Fibroblast of lung (primary cell): ENCODE results near the gene NPPC.
A peak's percentile ranks its signal among the peaks of the same experiment; 100 is the strongest.

Experiments used
- CTCF ChIP-seq, 2 donors: IDR thresholded peaks in 1 of 2; conservative IDR thresholded peaks in 1 of 2; 1 replicate in 1 of 2; 2 replicates in 1 of 2; pipeline ENCODE4 v1.5.1; 2011 to 2012; ENCODE audit warnings: low read length in 2 of 2, control low read depth in 1 of 2, inconsistent platforms in 1 of 2, low read depth in 1 of 2, mild to moderate bottlenecking in 1 of 2
- EZH2 ChIP-seq: IDR thresholded peaks from 2 replicates; pipeline ENCODE4 v1.5.1; 2012; ENCODE audit warnings: low read length, control low read depth, mild to moderate bottlenecking; ENCODE audit errors: missing control alignments

- TF ChIP-seq CTCF (conservative IDR thresholded peaks at IDR 0.05 in 1 of 2, IDR thresholded peaks at IDR 0.05 in 1 of 2; ENCODE audit: low read depth in 1 of 2, low read length in 2 of 2) (peak in 1 of 2 donors; percentile 1), EZH2 (no peak)
Measured at GRCh38 chr2:231923951-231924888, 2.0 kb downstream of the NPPC start.
